Measurements from ENCODE around the gene CLP1. TPM values are rescaled to one million over a fixed set of nuclear protein-coding genes. Genes with fewer than 3 reads are reported as not detected.
"Not testable (repeated sequence)": the region's sequence is repeated elsewhere in the genome, so short reads cannot be mapped to it uniquely, and the experiment has no call there.

CLP1 gene
- total and polyA plus RNA-seq, 2 donors = 13.6 to 22.0 TPM

DNA sequence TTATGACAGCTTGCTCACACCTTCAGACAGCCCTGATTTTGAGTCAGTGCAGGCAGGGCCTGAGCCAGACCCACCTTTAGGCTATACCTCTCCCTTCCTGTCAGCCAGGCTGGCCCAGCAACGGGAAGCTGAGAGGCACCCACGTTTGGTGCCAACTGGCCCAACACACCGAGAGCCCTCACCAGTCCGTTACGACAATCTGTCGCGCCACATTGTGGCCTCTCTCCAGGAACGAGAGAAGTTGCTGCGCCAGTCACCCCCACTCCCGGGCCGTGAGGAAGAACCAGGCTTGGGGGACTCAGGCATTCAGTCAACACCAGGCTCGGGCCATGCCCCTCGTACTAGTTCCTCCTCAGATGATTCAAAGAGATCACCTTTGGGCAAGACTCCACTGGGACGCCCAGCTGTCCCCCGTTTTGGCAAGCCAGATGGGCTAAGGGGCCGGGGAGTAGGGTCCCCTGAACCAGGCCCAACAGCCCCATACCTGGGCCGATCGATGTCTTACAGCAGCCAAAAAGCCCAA is 41.3 kb downstream of the CLP1 start:
- Histone ChIP-seq H3K27ac (ENCODE audit: low read depth in 1 of 2, low read length in 1 of 2) (no peak overlapping the region), H3K9me3 (ENCODE audit: control insufficient read depth in 2 of 2, insufficient read depth in 1 of 2, low read length in 1 of 2) (no peaks in the 10 kb centered on the region), H3K36me3 (ENCODE audit: control insufficient read depth in 2 of 2, insufficient read depth in 2 of 2, low read length in 1 of 2) (peaks cover 76 to 92% of the 10 kb centered on the region in 2 donors), H3K4me1 (ENCODE audit: control insufficient read depth in 2 of 2, insufficient read depth in 2 of 2, low read length in 2 of 2) (no peaks in the 10 kb centered on the region), H3K4me3 (ENCODE audit: low read length in 2 of 2) (no peak overlapping the region), H3K27me3 (ENCODE audit: control insufficient read depth in 2 of 2, insufficient read depth in 1 of 2, low read length in 1 of 2) (no peaks in the 10 kb centered on the region)
- WGBS = 97% methylated on average over 18 of the region's 18 CpGs
- DNase-seq (ENCODE audit: low read depth in 6 of 9, low spot score in 9 of 9) = no peak

DNA sequence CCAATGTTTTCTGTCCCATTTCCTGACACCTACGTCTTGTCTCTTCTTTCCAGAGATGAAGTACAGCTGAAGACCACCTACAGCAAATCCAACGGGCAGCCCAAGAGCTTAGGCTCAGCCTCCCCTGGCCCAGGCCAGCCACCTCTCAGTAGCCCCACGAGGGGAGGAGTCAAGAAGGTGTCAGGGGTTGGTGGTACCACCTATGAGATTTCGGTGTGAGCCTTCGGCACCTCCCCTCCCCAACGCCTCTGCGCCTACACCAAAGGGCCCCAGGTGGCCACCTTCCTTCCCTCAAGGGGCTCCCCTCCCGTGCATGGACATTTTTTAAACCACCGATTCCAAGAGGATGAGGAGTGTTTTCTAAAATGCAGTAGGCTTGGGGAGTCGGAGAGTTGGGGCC is 42.3 kb downstream of the CLP1 start:
- no peaks in the 10 kb centered on the region for H3K4me1 ChIP-seq (ENCODE audit: control insufficient read depth in 2 of 2, insufficient read depth in 2 of 2, low read length in 2 of 2)
- H3K27ac ChIP-seq (ENCODE audit: low read depth in 1 of 2, low read length in 1 of 2) = no peak overlapping the region
- H3K4me3 ChIP-seq (ENCODE audit: low read length in 2 of 2) = no peak overlapping the region
- no peaks in the 10 kb centered on the region for H3K9me3 ChIP-seq (ENCODE audit: control insufficient read depth in 2 of 2, insufficient read depth in 1 of 2, low read length in 1 of 2)
- H3K36me3 ChIP-seq (ENCODE audit: control insufficient read depth in 2 of 2, insufficient read depth in 2 of 2, low read length in 1 of 2) = peaks cover 77 to 89% of the 10 kb centered on the region in 2 donors
- no peaks in the 10 kb centered on the region for H3K27me3 ChIP-seq (ENCODE audit: control insufficient read depth in 2 of 2, insufficient read depth in 1 of 2, low read length in 1 of 2)
- DNase-seq (ENCODE audit: low read depth in 6 of 9, low spot score in 9 of 9) = no peak
- WGBS = 98% methylated on average over 10 of the region's 10 CpGs

DNA sequence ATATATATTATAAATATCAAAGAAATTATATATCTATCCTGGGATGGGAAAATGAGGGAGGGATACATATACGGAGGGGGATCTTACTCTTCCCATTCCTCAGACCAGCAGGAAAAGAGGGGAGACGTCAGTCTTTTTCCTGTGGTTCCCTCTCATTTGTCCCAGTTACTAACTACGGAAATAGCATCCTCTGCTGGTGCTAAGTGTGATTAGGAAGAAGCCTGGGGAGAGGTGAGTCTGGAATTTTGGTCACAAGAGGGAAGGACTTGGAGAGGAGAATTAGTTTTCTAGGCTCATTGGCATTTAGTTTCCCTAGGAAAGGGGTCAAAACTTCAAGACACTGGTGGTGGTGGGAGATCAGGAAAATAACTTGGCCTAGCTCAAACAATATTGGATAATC is 42.9 kb downstream of the CLP1 start:
- 93% methylated on average over 3 of the region's 3 CpGs for WGBS
- H3K36me3 ChIP-seq (ENCODE audit: control insufficient read depth in 2 of 2, insufficient read depth in 2 of 2, low read length in 1 of 2) = peaks cover 77 to 85% of the 10 kb centered on the region in 2 donors

DNA sequence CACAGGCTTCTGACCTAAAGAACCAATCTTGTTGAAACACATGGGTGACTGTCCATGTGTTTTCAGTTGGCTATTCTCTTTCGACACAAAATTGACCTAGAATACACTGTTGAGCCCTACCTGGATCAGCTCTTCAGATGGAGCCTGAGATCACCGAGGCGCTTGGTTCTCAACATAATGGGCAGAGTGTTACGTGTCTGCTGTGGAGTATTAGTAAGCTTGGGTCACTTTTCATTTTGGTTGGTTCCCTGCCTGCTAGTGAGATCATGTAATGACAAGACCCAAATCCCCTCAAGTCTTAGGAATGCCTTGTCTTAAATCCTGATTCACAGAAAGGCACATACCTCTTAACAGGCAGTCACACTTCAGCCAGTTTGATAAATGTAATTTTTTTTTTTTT is 45.8 kb downstream of the CLP1 start:
- no peaks in the 10 kb centered on the region for H3K27me3 ChIP-seq (ENCODE audit: control insufficient read depth in 2 of 2, insufficient read depth in 1 of 2, low read length in 1 of 2)
- H3K36me3 ChIP-seq (ENCODE audit: control insufficient read depth in 2 of 2, insufficient read depth in 2 of 2, low read length in 1 of 2) = peaks cover 59 to 64% of the 10 kb centered on the region in 2 donors
- WGBS = 96% methylated on average over 4 of the region's 4 CpGs
- H3K4me3 ChIP-seq (ENCODE audit: low read length in 2 of 2) = no peak overlapping the region
- no peaks in the 10 kb centered on the region for H3K9me3 ChIP-seq (ENCODE audit: control insufficient read depth in 2 of 2, insufficient read depth in 1 of 2, low read length in 1 of 2)
- no peaks in the 10 kb centered on the region for H3K4me1 ChIP-seq (ENCODE audit: control insufficient read depth in 2 of 2, insufficient read depth in 2 of 2, low read length in 2 of 2)
- no peak for DNase-seq (ENCODE audit: low read depth in 6 of 9, low spot score in 9 of 9)
- H3K27ac ChIP-seq (ENCODE audit: low read depth in 1 of 2, low read length in 1 of 2) = no peak overlapping the region

More for the DNA sequence above, 42.9 kb downstream of the CLP1 start:
- DNase-seq (ENCODE audit: low read depth in 6 of 9, low spot score in 9 of 9) = no peak
- Histone ChIP-seq H3K4me1 (ENCODE audit: control insufficient read depth in 2 of 2, insufficient read depth in 2 of 2, low read length in 2 of 2) (no peaks in the 10 kb centered on the region), H3K4me3 (ENCODE audit: low read length in 2 of 2) (no peak overlapping the region), H3K9me3 (ENCODE audit: control insufficient read depth in 2 of 2, insufficient read depth in 1 of 2, low read length in 1 of 2) (no peaks in the 10 kb centered on the region), H3K27me3 (ENCODE audit: control insufficient read depth in 2 of 2, insufficient read depth in 1 of 2, low read length in 1 of 2) (no peaks in the 10 kb centered on the region), H3K27ac (ENCODE audit: low read depth in 1 of 2, low read length in 1 of 2) (no peak overlapping the region)

DNA sequence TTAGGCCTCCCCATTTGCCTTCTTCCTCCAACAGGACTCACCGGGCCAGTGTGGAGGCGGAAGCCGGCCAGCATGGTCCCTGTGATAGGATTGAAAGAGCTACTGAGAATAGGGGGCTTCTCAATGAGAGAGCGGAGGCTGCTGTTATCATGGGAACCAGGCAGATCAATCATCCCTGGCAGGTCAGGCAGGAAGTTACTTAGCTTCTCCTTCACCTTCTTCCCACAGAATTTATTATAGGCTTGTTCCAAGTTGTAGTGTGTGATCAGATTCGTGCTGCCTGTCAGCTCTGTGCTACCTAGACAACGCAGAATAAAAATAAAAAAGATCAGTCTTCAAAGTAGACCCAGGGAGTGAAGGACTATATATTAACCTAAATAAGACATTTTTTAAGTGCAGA is 47.4 kb downstream of the CLP1 start:
- DNase-seq (ENCODE audit: low read depth in 6 of 9, low spot score in 9 of 9) = no peak
- Histone ChIP-seq H3K4me3 (ENCODE audit: low read length in 2 of 2) (no peak overlapping the region), H3K36me3 (ENCODE audit: control insufficient read depth in 2 of 2, insufficient read depth in 2 of 2, low read length in 1 of 2) (peaks cover 43 to 48% of the 10 kb centered on the region in 2 donors), H3K4me1 (ENCODE audit: control insufficient read depth in 2 of 2, insufficient read depth in 2 of 2, low read length in 2 of 2) (no peaks in the 10 kb centered on the region), H3K9me3 (ENCODE audit: control insufficient read depth in 2 of 2, insufficient read depth in 1 of 2, low read length in 1 of 2) (no peaks in the 10 kb centered on the region), H3K27me3 (ENCODE audit: control insufficient read depth in 2 of 2, insufficient read depth in 1 of 2, low read length in 1 of 2) (no peaks in the 10 kb centered on the region), H3K27ac (ENCODE audit: low read depth in 1 of 2, low read length in 1 of 2) (no peak overlapping the region)
- 97% methylated on average over 6 of the region's 6 CpGs for WGBS

DNA sequence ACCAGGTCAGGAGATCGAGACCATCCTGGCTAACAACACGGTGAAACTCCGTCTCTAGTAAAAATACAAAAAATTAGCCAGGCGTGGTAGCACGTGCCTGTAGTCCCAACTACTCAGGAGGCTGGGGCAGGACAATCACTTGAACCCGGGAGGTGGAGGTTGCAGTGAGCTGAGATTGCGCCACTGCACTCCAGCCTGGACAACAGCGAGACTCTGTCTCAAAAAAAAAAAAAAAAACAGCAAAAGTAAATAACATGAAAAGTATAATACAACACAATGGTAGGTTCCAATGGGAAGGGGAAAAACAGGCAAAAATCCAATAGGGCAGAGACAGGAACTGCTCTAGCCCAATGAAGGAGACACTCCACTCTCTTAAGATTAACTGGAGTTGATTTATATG is 47.9 kb downstream of the CLP1 start:
- not testable (repeated sequence) for H3K4me3 ChIP-seq (ENCODE audit: low read length in 2 of 2); DNase-seq (ENCODE audit: low read depth in 6 of 9, low spot score in 9 of 9); H3K27ac ChIP-seq (ENCODE audit: low read depth in 1 of 2, low read length in 1 of 2); H3K27me3 ChIP-seq (ENCODE audit: control insufficient read depth in 2 of 2, insufficient read depth in 1 of 2, low read length in 1 of 2); H3K4me1 ChIP-seq (ENCODE audit: control insufficient read depth in 2 of 2, insufficient read depth in 2 of 2, low read length in 2 of 2); H3K9me3 ChIP-seq (ENCODE audit: control insufficient read depth in 2 of 2, insufficient read depth in 1 of 2, low read length in 1 of 2)
- WGBS = 99% methylated on average over 8 of the region's 8 CpGs
- H3K36me3 ChIP-seq (ENCODE audit: control insufficient read depth in 2 of 2, insufficient read depth in 2 of 2, low read length in 1 of 2) = peaks cover 40 to 44% of the 10 kb centered on the region in 2 donors

DNA sequence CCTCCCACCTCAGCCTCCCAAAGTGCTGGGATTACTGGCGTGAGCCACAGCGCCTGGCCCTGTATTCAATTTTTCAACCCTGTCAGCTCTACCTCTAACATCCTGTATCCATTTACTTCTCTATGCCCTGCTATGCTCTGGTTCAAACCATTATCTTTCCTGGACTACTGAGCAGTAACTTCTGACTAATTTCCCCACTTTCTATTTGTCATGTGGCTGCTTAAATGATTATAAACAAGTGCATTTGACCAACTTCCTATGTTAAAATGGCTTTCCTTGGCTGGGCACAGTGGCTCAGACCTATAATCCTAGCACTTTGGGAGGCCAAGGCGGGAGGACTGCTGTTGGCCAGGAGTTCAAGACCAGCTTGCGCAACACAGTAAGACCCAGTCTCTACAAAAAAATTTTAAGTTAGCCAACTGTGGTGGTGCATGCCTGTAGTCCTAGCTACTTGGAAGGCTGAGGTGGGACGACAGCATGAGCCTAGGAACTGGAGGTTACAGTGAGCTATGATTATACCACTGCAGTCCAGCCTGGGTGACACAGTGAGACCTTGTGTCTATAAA is 52.3 kb downstream of the CLP1 start:
- H3K4me3 ChIP-seq (ENCODE audit: low read length in 2 of 2) = no peak overlapping the region
- DNase-seq (ENCODE audit: low read depth in 6 of 9, low spot score in 9 of 9) = no peak
- no peaks in the 10 kb centered on the region for H3K9me3 ChIP-seq (ENCODE audit: control insufficient read depth in 2 of 2, insufficient read depth in 1 of 2, low read length in 1 of 2)
- no peaks in the 10 kb centered on the region for H3K27me3 ChIP-seq (ENCODE audit: control insufficient read depth in 2 of 2, insufficient read depth in 1 of 2, low read length in 1 of 2)
- peaks cover 3 to 5% of the 10 kb centered on the region in 2 donors for H3K36me3 ChIP-seq (ENCODE audit: control insufficient read depth in 2 of 2, insufficient read depth in 2 of 2, low read length in 1 of 2)
- no peak overlapping the region for H3K27ac ChIP-seq (ENCODE audit: low read depth in 1 of 2, low read length in 1 of 2)
- 98% methylated on average over 5 of the region's 5 CpGs for WGBS
- peaks cover 18 to 19% of the 10 kb centered on the region in 2 donors for H3K4me1 ChIP-seq (ENCODE audit: control insufficient read depth in 2 of 2, insufficient read depth in 2 of 2, low read length in 2 of 2)

Other genes with a start within 250 kb of the CLP1 start
- gene SLC43A3, start 230.6 kb upstream of the CLP1 start, total RNA-seq = 17.8 TPM
- 28.7 TPM for gene SLC43A3, start 230.6 kb upstream of the CLP1 start, polyA plus RNA-seq
- gene RTN4RL2, start 197.2 kb upstream of the CLP1 start, total RNA-seq = 0.42 TPM
- gene RTN4RL2, start 197.2 kb upstream of the CLP1 start, polyA plus RNA-seq = 1.4 TPM
- gene SLC43A1, start 142.1 kb upstream of the CLP1 start, total RNA-seq = 2.3 TPM
- 5.1 TPM for gene SLC43A1, start 142.1 kb upstream of the CLP1 start, polyA plus RNA-seq
- gene TIMM10, start 127.0 kb upstream of the CLP1 start, total RNA-seq = 46.3 TPM
- 49.3 TPM for gene TIMM10, start 127.0 kb upstream of the CLP1 start, polyA plus RNA-seq
- gene SMTNL1, start 120.2 kb upstream of the CLP1 start, total RNA-seq = 0.05 TPM
- gene SMTNL1, start 120.2 kb upstream of the CLP1 start, polyA plus RNA-seq = 0.05 TPM
- 119 TPM for gene UBE2L6, start 90.1 kb upstream of the CLP1 start, total RNA-seq
- gene UBE2L6, start 90.1 kb upstream of the CLP1 start, polyA plus RNA-seq = 98.7 TPM
- gene SERPING1, start 60.1 kb upstream of the CLP1 start, total RNA-seq = 9.8 TPM
- 164 TPM for gene SERPING1, start 60.1 kb upstream of the CLP1 start, polyA plus RNA-seq
- gene YPEL4, start 7.8 kb upstream of the CLP1 start, total RNA-seq = 0.94 TPM
- 5.9 TPM for gene YPEL4, start 7.8 kb upstream of the CLP1 start, polyA plus RNA-seq
- 17.4 TPM for gene ZDHHC5, start 10.4 kb downstream of the CLP1 start, total RNA-seq
- gene ZDHHC5, start 10.4 kb downstream of the CLP1 start, polyA plus RNA-seq = 21.0 TPM
- 19.4 TPM for gene MED19, start 54.5 kb downstream of the CLP1 start, total RNA-seq
- 13.3 TPM for gene MED19, start 54.5 kb downstream of the CLP1 start, polyA plus RNA-seq
- gene TMX2, start 54.8 kb downstream of the CLP1 start, total RNA-seq = 60.2 TPM
- 61.4 TPM for gene TMX2, start 54.8 kb downstream of the CLP1 start, polyA plus RNA-seq
- 206 TPM for gene SELENOH, start 83.7 kb downstream of the CLP1 start, total RNA-seq
- gene SELENOH, start 83.7 kb downstream of the CLP1 start, polyA plus RNA-seq = 198 TPM
- gene BTBD18, start 94.1 kb downstream of the CLP1 start, total RNA-seq = under 0.01 TPM
- gene BTBD18, start 94.1 kb downstream of the CLP1 start, polyA plus RNA-seq = 0.02 TPM
- gene CTNND1, start 104.0 kb downstream of the CLP1 start, total RNA-seq = 38.6 TPM
- gene CTNND1, start 104.0 kb downstream of the CLP1 start, polyA plus RNA-seq = 34.9 TPM